Activated naive CD4-positive, alpha-beta T cell treated with anti-CD3 and anti-CD28 coated beads, Interleukin-2, amount 10 ng/mL, durations not matched to agents 7 days and 5 days (primary cell): ENCODE results near the gene BACH2.
A peak's percentile ranks its signal among the peaks of the same experiment; 100 is the strongest.
"Not testable (repeated sequence)": the region's sequence is repeated elsewhere in the genome, so short reads cannot be mapped to it uniquely, and the experiment has no call there.

ENCODE experiments used
- CTCF ChIA-PET: fragments of 350-600 bp; sonication (Branson Sonifier 250); formaldehyde crosslinking; loops from one replicate; lab custom pipeline; 2021; ENCODE audit warnings: antibody characterized with exemption; lab: Charles Lee
- DNase-seq: peaks from one replicate; pipeline ENCODE4 v3.0.0-alpha.2; 2020
- H3K27ac Mint-ChIP-seq: one replicate; pipeline ENCODE4 v1.8.0; 2021; ENCODE audit warnings: mild to moderate bottlenecking, moderate library complexity, mixed read lengths
- H3K27me3 Mint-ChIP-seq: one replicate; pipeline ENCODE4 v1.8.0; 2021; ENCODE audit warnings: mild to moderate bottlenecking, mixed read lengths
- H3K36me3 Mint-ChIP-seq: one replicate; pipeline ENCODE4 v1.8.0; 2021; ENCODE audit warnings: mixed read lengths
- H3K4me1 Mint-ChIP-seq: one replicate; pipeline ENCODE4 v1.8.0; 2021; ENCODE audit warnings: mixed read lengths
- H3K4me3 Mint-ChIP-seq: one replicate; pipeline ENCODE4 v1.8.0; 2021; ENCODE audit warnings: mild to moderate bottlenecking, moderate library complexity, mixed read lengths
- H3K9me3 Mint-ChIP-seq: one replicate; pipeline ENCODE4 v1.8.0; 2021; ENCODE audit warnings: mixed read lengths

BACH2 gene

GRCh38 chr6:90126839-90127238 is 169.8 kb downstream of the BACH2 start:
- Mint-ChIP-seq H3K4me1 (peaks cover 64% of the 10 kb centered on the region), H3K9me3 (peaks cover 1% of the 10 kb centered on the region), H3K27ac (peak overlapping the region; percentile 87), H3K36me3 (peaks cover 46% of the 10 kb centered on the region), H3K27me3 (no peaks in the 10 kb centered on the region), H3K4me3 (peak overlapping the region; percentile 49)
- CTCF ChIA-PET = interaction anchor here (1.9 kb wide), 1 partner anchor 9 kb away, joined by 4 read pairs; no protein-coding TSS in a partner anchor
- no peak for DNase-seq

GRCh38 chr6:90126181-90126580 is 170.5 kb downstream of the BACH2 start:
- H3K27ac Mint-ChIP-seq = peak overlapping the region; percentile 87
- H3K4me3 Mint-ChIP-seq = no peak overlapping the region
- CTCF ChIA-PET = interaction anchor here (1.9 kb wide), 1 partner anchor 8 kb away, joined by 4 read pairs; no protein-coding TSS in a partner anchor
- DNase-seq = no peak
- H3K9me3 Mint-ChIP-seq = peaks cover 1% of the 10 kb centered on the region
- H3K27me3 Mint-ChIP-seq = no peaks in the 10 kb centered on the region
- H3K4me1 Mint-ChIP-seq = peaks cover 66% of the 10 kb centered on the region
- H3K36me3 Mint-ChIP-seq = peaks cover 46% of the 10 kb centered on the region

GRCh38 chr6:90124874-90125510 is 171.7 kb downstream of the BACH2 start:
- CTCF ChIA-PET = no interaction called here
- H3K27me3 Mint-ChIP-seq = no peaks in the 10 kb centered on the region
- H3K4me1 Mint-ChIP-seq = peaks cover 68% of the 10 kb centered on the region
- peaks cover 1% of the 10 kb centered on the region for H3K9me3 Mint-ChIP-seq
- H3K36me3 Mint-ChIP-seq = peaks cover 46% of the 10 kb centered on the region
- no peak for DNase-seq
- no peak overlapping the region for H3K4me3 Mint-ChIP-seq
- H3K27ac Mint-ChIP-seq = no peak overlapping the region

GRCh38 chr6:90123831-90124230 is 172.8 kb downstream of the BACH2 start:
- Mint-ChIP-seq H3K4me1 (peaks cover 71% of the 10 kb centered on the region), H3K4me3 (no peak overlapping the region), H3K9me3 (no peaks in the 10 kb centered on the region), H3K36me3 (peaks cover 48% of the 10 kb centered on the region), H3K27ac (no peak overlapping the region), H3K27me3 (no peaks in the 10 kb centered on the region)
- CTCF ChIA-PET = interaction anchor here (0.7 kb wide), 1 partner anchor 172 kb away, joined by 3 read pairs; no protein-coding TSS in a partner anchor
- no peak for DNase-seq

DNA sequence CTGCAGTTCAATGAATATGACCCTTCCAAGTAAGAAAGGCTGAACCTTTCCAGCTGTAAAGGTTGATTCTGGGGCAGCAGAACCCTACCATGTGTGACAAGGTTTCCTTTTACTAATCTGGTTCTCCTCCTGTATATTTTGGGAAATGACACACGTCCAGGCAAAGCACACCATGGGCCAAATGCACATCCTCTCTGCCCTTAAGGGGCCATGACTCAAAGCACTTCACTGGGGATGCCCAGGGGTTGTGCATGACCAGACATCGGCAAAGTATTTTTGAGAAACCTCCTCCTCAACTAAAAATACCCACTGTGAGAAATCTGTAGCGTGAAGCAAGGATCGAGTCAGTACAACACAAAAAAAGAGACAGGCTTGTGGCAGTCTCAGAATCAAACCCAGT is 174.7 kb downstream of the BACH2 start:
- no peak for DNase-seq
- Mint-ChIP-seq H3K9me3 (peaks cover 4% of the 10 kb centered on the region), H3K36me3 (peaks cover 45% of the 10 kb centered on the region), H3K27ac (no peak overlapping the region), H3K27me3 (no peaks in the 10 kb centered on the region), H3K4me3 (no peak overlapping the region), H3K4me1 (peaks cover 65% of the 10 kb centered on the region)
- CTCF ChIA-PET = no interaction called here

DNA sequence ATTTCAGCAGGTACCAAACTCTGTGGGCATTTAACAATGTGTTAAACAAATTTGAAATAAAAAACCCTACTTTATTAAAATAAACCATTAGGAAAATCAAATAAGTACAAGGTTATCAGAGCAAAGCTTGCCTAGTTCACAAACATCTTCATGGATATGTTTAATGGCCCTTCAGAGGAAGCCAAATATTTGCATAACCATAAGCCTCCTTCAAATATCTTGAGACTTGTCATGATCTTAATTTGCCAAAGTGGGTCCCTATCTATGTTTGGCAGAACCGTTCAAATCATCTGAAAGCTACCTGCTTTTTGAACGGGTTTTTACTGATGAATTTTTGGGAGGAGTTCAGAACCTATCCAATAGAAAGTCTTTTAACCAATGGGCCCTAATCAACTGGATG is 176.3 kb downstream of the BACH2 start:
- Mint-ChIP-seq H3K27ac (no peak overlapping the region), H3K9me3 (peaks cover 17% of the 10 kb centered on the region), H3K4me3 (no peak overlapping the region), H3K27me3 (no peaks in the 10 kb centered on the region), H3K4me1 (peaks cover 51% of the 10 kb centered on the region), H3K36me3 (peaks cover 46% of the 10 kb centered on the region)
- no peak for DNase-seq
- CTCF ChIA-PET = interaction anchor here (1.4 to 1.7 kb wide), 2 partner anchors 22 to 177 kb away, joined by 3 read pairs; no protein-coding TSS in a partner anchor

GRCh38 chr6:90119618-90120017 is 177.0 kb downstream of the BACH2 start:
- no peaks in the 10 kb centered on the region for H3K27me3 Mint-ChIP-seq
- no peak overlapping the region for H3K4me3 Mint-ChIP-seq
- H3K9me3 Mint-ChIP-seq = peaks cover 23% of the 10 kb centered on the region
- DNase-seq = no peak
- no peak overlapping the region for H3K27ac Mint-ChIP-seq
- peaks cover 50% of the 10 kb centered on the region for H3K36me3 Mint-ChIP-seq
- H3K4me1 Mint-ChIP-seq = peaks cover 47% of the 10 kb centered on the region
- CTCF ChIA-PET = interaction anchor here (1.4 to 1.7 kb wide), 2 partner anchors 22 to 177 kb away, joined by 3 read pairs; no protein-coding TSS in a partner anchor

- peaks cover 55% of the 10 kb centered on the region for H3K36me3 Mint-ChIP-seq
- H3K27me3 Mint-ChIP-seq = no peaks in the 10 kb centered on the region
- H3K9me3 Mint-ChIP-seq = peaks cover 33% of the 10 kb centered on the region
- CTCF ChIA-PET = interaction anchor here (0.7 to 1.7 kb wide), 5 partner anchors 8 to 175 kb away, joined by 3 to 5 read pairs (median 4); no protein-coding TSS in a partner anchor
- no peak overlapping the region for H3K27ac Mint-ChIP-seq
- peaks cover 43% of the 10 kb centered on the region for H3K4me1 Mint-ChIP-seq
- no peak for DNase-seq
- no peak overlapping the region for H3K4me3 Mint-ChIP-seq
These were observed 178.1 kb downstream of the BACH2 start for GRCh38 chr6:90118581-90118980.

- no peak overlapping the region for H3K27ac Mint-ChIP-seq
- CTCF ChIA-PET = interaction anchor here (0.7 to 1.5 kb wide), 5 partner anchors 9 to 62 kb away, joined by 3 to 5 read pairs (median 4); no protein-coding TSS in a partner anchor
- H3K9me3 Mint-ChIP-seq = peaks cover 38% of the 10 kb centered on the region
- no peak overlapping the region for H3K4me3 Mint-ChIP-seq
- no peak for DNase-seq
- no peaks in the 10 kb centered on the region for H3K27me3 Mint-ChIP-seq
- H3K36me3 Mint-ChIP-seq = peaks cover 57% of the 10 kb centered on the region
- peaks cover 44% of the 10 kb centered on the region for H3K4me1 Mint-ChIP-seq
These were observed 178.6 kb downstream of the BACH2 start for GRCh38 chr6:90118069-90118468.

DNA sequence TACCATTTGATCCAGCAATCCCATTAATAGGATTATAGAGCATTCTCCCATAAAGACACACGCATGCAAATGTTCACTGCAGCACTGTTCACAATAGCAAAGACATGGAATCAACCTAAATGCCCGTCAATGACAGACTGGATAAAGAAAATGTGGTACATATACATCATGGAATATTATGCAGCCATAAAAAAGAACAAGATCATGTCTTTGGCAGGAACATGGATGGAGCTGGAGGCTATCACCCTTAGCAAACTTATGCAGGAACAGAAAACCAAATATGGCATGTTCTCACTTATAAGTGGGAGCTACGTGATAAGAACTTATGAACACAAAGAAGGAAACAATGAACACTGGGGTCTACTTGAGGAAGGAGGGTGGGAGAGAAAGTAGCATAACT is 180.5 kb downstream of the BACH2 start:
- peaks cover 46% of the 10 kb centered on the region for H3K9me3 Mint-ChIP-seq
- H3K36me3 Mint-ChIP-seq = peaks cover 64% of the 10 kb centered on the region
- H3K4me1 Mint-ChIP-seq = peaks cover 48% of the 10 kb centered on the region
- H3K4me3 Mint-ChIP-seq, H3K27me3 Mint-ChIP-seq, DNase-seq, CTCF ChIA-PET, H3K27ac Mint-ChIP-seq: not testable (repeated sequence)

GRCh38 chr6:90113389-90113788 is 183.3 kb downstream of the BACH2 start:
- Mint-ChIP-seq H3K4me1 (peaks cover 60% of the 10 kb centered on the region), H3K9me3 (peaks cover 48% of the 10 kb centered on the region), H3K4me3 (no peak overlapping the region), H3K36me3 (peaks cover 69% of the 10 kb centered on the region), H3K27ac (peak overlapping the region; percentile 20), H3K27me3 (no peaks in the 10 kb centered on the region)
- no peak for DNase-seq
- CTCF ChIA-PET = interaction anchor here (0.7 to 4.7 kb wide), 2 partner anchors 68 to 173 kb away, joined by 3 to 27 read pairs; no protein-coding TSS in a partner anchor

DNA sequence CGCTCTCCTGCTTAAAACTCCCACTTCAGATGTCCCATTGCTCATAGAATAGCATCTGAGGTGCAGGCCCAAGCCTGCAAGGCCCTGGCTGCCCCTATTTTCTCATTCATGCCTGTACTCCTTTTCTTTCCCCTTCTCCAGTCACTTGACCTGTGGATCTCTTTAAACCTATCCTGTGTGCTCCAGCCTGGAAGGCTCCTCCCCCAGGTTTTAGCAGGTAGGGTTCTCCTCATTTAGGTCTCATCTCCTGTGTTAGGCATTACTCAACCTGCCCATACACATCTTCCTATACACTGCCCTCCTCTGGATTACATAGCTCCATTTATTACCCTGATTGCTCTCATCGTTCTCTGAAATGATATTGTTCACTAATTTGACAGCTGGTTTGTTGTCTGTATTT is 185.3 kb downstream of the BACH2 start:
- Mint-ChIP-seq H3K9me3 (peaks cover 41% of the 10 kb centered on the region), H3K4me1 (peaks cover 73% of the 10 kb centered on the region), H3K27ac (peak overlapping the region; percentile 88), H3K27me3 (no peaks in the 10 kb centered on the region), H3K36me3 (peaks cover 63% of the 10 kb centered on the region), H3K4me3 (peak overlapping the region; percentile 19)
- no peak for DNase-seq
- CTCF ChIA-PET = interaction anchor here (1.0 to 4.7 kb wide), 3 partner anchors 24 to 171 kb away, joined by 3 to 27 read pairs (median 3); no protein-coding TSS in a partner anchor

- H3K4me1 Mint-ChIP-seq = peaks cover 77% of the 10 kb centered on the region
- H3K4me3 Mint-ChIP-seq = peak overlapping the region; percentile 19
- peaks cover 37% of the 10 kb centered on the region for H3K9me3 Mint-ChIP-seq
- CTCF ChIA-PET = interaction anchor here (0.7 to 4.7 kb wide), 6 partner anchors 13 to 171 kb away, joined by 3 to 27 read pairs (median 3); no protein-coding TSS in a partner anchor
- no peaks in the 10 kb centered on the region for H3K27me3 Mint-ChIP-seq
- H3K27ac Mint-ChIP-seq = peak overlapping the region; percentile 88
- peak; percentile 91 for DNase-seq
- H3K36me3 Mint-ChIP-seq = peaks cover 59% of the 10 kb centered on the region
These were observed 185.7 kb downstream of the BACH2 start for GRCh38 chr6:90110971-90111370.

DNA sequence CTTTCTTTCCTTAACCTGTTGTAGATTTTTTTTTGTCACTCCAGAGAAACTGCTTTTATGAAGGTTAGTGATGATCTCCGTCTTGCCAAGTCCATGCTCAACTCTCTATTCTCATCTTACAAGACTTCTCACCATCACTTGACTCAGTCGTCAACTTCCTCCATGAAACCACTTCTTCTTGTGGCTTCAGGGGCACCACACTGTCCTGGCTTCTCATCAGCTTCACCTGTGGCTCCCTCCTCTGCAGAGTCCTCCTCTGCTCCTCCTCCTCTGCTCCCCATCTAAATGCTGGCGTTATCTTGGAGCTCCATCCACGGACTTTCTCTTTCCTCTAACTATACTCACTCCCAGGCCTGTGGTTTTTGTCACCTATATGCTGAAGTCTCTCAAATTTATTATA is 187.5 kb downstream of the BACH2 start:
- peak overlapping the region; percentile 80 for H3K27ac Mint-ChIP-seq
- peaks cover 48% of the 10 kb centered on the region for H3K36me3 Mint-ChIP-seq
- H3K9me3 Mint-ChIP-seq = peaks cover 21% of the 10 kb centered on the region
- CTCF ChIA-PET = interaction anchor here (0.9 to 4.7 kb wide), 6 partner anchors 9 to 169 kb away, joined by 3 to 27 read pairs (median 4); no protein-coding TSS in a partner anchor
- peak overlapping the region; percentile 39 for H3K4me3 Mint-ChIP-seq
- peak; percentile 52 for DNase-seq
- no peaks in the 10 kb centered on the region for H3K27me3 Mint-ChIP-seq
- peaks cover 88% of the 10 kb centered on the region for H3K4me1 Mint-ChIP-seq
